Activated CD8-positive, alpha-beta memory T cell treated with anti-CD3 and anti-CD28 coated beads, Interleukin-2, amount 50 U/mL, for 48 hours (primary cell): ENCODE measurements around the gene RTL9.

Experiments
- DNase-seq: peaks from one replicate; pipeline ENCODE4 v3.0.0-alpha.2; 2020

RTL9 gene

DNA sequence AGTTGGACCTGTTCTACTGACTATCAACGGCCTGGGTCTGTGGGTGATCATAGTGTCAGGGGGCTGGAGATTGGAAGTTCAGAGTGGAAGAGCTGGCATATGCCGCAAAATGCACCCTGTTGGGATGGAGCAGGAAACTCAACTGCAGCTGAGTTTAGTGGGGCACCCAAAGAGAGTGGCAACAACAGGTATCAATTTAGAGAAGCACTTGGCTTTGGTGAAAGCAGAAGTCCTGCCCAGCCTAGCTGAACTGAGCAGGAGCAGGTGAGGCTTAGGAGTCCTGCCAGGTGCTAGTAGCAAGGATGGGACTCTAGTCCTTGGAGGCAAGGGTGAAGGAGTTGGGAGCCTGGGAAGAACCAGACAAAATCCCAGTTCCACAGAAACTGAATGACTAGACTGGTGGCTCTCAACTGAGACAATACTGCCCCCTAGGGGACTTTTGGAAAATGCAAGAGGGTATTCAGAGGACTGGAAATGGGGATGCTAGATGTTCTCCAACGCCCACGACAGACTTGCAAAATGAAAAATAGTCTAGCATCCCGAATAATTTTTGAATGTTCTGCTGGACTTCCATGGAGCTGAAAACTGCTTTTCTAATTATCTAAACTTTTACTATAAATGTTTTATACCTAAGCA, 49.4 kb downstream of the RTL9 start:
- no peak for DNase-seq
